ENCODE measurements around the gene PHLDB1.

GRCh38 chr11:118609380-118610224, 2.2 kb downstream of the PHLDB1 start:
- TF ChIP-seq EZH2 (IDR thresholded peaks at IDR 0.05) (peak; percentile 65), CTCF (IDR thresholded peaks at IDR 0.05) (no peak)

All from neural progenitor cell (in vitro differentiated cells).